Caco-2 (cell line): ENCODE data around the gene METTL3. TPM values are rescaled to one million over a fixed set of nuclear protein-coding genes. Genes with fewer than 3 reads are reported as not detected.

Experiments
- BruUV-seq: library from RNA; stranded (reverse); fragments of 400-500 nt; replicated peaks from 2 replicates; lab custom pipeline; 2021; lab: Mats Ljungman, UMichigan
- CTCF ChIA-PET: fragments of 300-600 bp; sonication (Branson Sonifier 250); formaldehyde crosslinking; loops from one replicate; lab custom pipeline; 2022; ENCODE audit warnings: antibody characterized with exemption; lab: Charles Lee
- POLR2A ChIA-PET: fragments of 300-600 bp; sonication (Branson Sonifier 250); formaldehyde crosslinking; loops from one replicate; lab custom pipeline; 2022; ENCODE audit warnings: antibody characterized with exemption; lab: Charles Lee
- DNase-seq, 2 experiments: peaks; one replicate each; pipeline versions ENCODE4 v3.0.0 to v3.0.0-alpha.2; 2020 to 2022
- H3K27me3 ChIP-seq: replicated peaks from 2 replicates; pipeline ENCODE4 v1.6.0; 2011; ENCODE audit warnings: low read length; ENCODE audit not compliant: control insufficient read depth, insufficient read depth
- H3K36me3 ChIP-seq: 2 replicates; pipeline ENCODE4 v1.5.1; 2011; ENCODE audit warnings: low read length; ENCODE audit not compliant: control insufficient read depth, insufficient read depth
- H3K4me1 ChIP-seq: fragments of 250-450 bp; sonication (Bioruptor Pico); 2 replicates; pipeline ENCODE4 v1.5.1; 2020; ENCODE audit warnings: mild to moderate bottlenecking
- H3K4me3 ChIP-seq: 2 replicates; pipeline ENCODE4 v1.5.1; 2011; ENCODE audit warnings: low read depth, mild to moderate bottlenecking, control low read depth, low read length
- H3K9me3 ChIP-seq: fragments of 250-450 bp; sonication (Bioruptor Pico); 2 replicates; pipeline ENCODE4 v1.5.1; 2020; ENCODE audit warnings: mild to moderate bottlenecking, moderate library complexity
- H3K27ac Mint-ChIP-seq: one replicate; pipeline ENCODE4 v1.8.0; 2022; ENCODE audit warnings: mixed read lengths; ENCODE audit not compliant: unreplicated experiment
- H3K27me3 Mint-ChIP-seq: one replicate; pipeline ENCODE4 v1.8.0; 2022; ENCODE audit warnings: mixed read lengths; ENCODE audit not compliant: insufficient read depth, unreplicated experiment
- H3K36me3 Mint-ChIP-seq: one replicate; pipeline ENCODE4 v1.8.0; 2022; ENCODE audit warnings: mild to moderate bottlenecking, mixed read lengths; ENCODE audit not compliant: insufficient read depth, unreplicated experiment
- H3K4me1 Mint-ChIP-seq: one replicate; pipeline ENCODE4 v1.8.0; 2022; ENCODE audit warnings: low read depth, mixed read lengths; ENCODE audit not compliant: unreplicated experiment
- H3K4me3 Mint-ChIP-seq: one replicate; pipeline ENCODE4 v1.8.0; 2022; ENCODE audit warnings: mild to moderate bottlenecking, moderate library complexity, mixed read lengths; ENCODE audit not compliant: unreplicated experiment
- H3K9me3 Mint-ChIP-seq: one replicate; pipeline ENCODE4 v1.8.0; 2022; ENCODE audit warnings: mixed read lengths; ENCODE audit not compliant: unreplicated experiment
- CTCF ChIP-seq, 2 experiments: fragments of 200-600 bp in 1 of 2; IDR thresholded peaks; 1 replicate in 1 of 2; 2 replicates in 1 of 2; pipeline versions ENCODE4 v1.5.1 to v1.8.0; 2011 to 2022; ENCODE audit warnings: antibody characterized with exemption in 1 of 2, control low read depth in 1 of 2, inconsistent platforms in 1 of 2, low read depth in 1 of 2, low read length in 1 of 2, mild to moderate bottlenecking in 1 of 2, moderate library complexity in 1 of 2; ENCODE audit not compliant: insufficient read depth in 1 of 2, severe bottlenecking in 1 of 2, unreplicated experiment in 1 of 2
- intact Hi-C: fragments of 100-400 bp; cut with micrococcal nuclease; formaldehyde crosslinking; loops from one replicate; pipeline ENCODE4 v1.10.0; 2022; ENCODE audit not compliant: unreplicated experiment
- total RNA-seq: library from RNA; stranded (reverse); gene quantifications from 2 replicates; pipeline ENCODE4 v1.2.3, GENCODE V29; 2022

METTL3 gene
- total RNA-seq, 1 experiment from 2014 or later, result 40.1 TPM

- intact Hi-C loops, result loop anchor here (1.0 to 2.0 kb wide), 3 partner anchors 8 to 31 kb away; partner anchors contain the start of gene METTL3
- TF ChIP-seq CTCF (IDR thresholded peaks at IDR 0.05; ENCODE audit: insufficient read depth in 1 of 2, low read depth in 1 of 2, low read length in 1 of 2, severe bottlenecking in 1 of 2, unreplicated experiment in 1 of 2), result no peak
- no peaks in the 10 kb centered on the region for H3K27me3 Mint-ChIP-seq
- no peaks in the 10 kb centered on the region for H3K36me3 Mint-ChIP-seq
- Histone ChIP-seq H3K27me3 (no peaks in the 10 kb centered on the region), H3K9me3 (no peaks in the 10 kb centered on the region), H3K4me1 (peaks cover 9% of the 10 kb centered on the region), H3K36me3 (no peaks in the 10 kb centered on the region), H3K4me3 (peak overlapping the region; percentile 79)
- no peak for DNase-seq
- POLR2A ChIA-PET, result interaction anchor here (0.6 to 1.6 kb wide), 9 partner anchors 12 to 90 kb away, joined by 3 to 29 read pairs (median 5); partner anchors contain the start of genes CHD8, METTL3, RAB2B and TOX4
- H3K9me3 Mint-ChIP-seq, result no peaks in the 10 kb centered on the region
- H3K4me3 Mint-ChIP-seq, result peak overlapping the region; percentile 74
- CTCF ChIA-PET, result interaction anchor here (0.6 to 1.5 kb wide), 5 partner anchors 16 to 71 kb away, joined by 3 to 12 read pairs (median 5); partner anchors contain the start of genes CHD8 and METTL3
- BruUV-seq, result no TSS peak
- H3K4me1 Mint-ChIP-seq, result peaks cover 13% of the 10 kb centered on the region
- H3K27ac Mint-ChIP-seq, result no peak overlapping the region
Observed at GRCh38 chr14:21526672-21527317, 15.7 kb upstream of the METTL3 start.

GRCh38 chr14:21525962-21526671 is 15.0 kb upstream of the METTL3 start, which contains the start of gene SALL2:
Gene SALL2 (minus strand): TSS chr14:21526346. CDS start chr14:21526127, 219 bp downstream.
- BruUV-seq, result no TSS peak
- TF ChIP-seq CTCF (IDR thresholded peaks at IDR 0.05; ENCODE audit: insufficient read depth in 1 of 2, low read depth in 1 of 2, low read length in 1 of 2, severe bottlenecking in 1 of 2, unreplicated experiment in 1 of 2), result no peak
- CTCF ChIA-PET, result interaction anchor here (0.5 to 1.5 kb wide), 7 partner anchors 12 to 70 kb away, joined by 3 to 12 read pairs (median 4); partner anchors contain the start of genes CHD8 and METTL3
- peak within 1 kb of the TSS; percentile 74 for H3K4me3 Mint-ChIP-seq
- H3K4me1 Mint-ChIP-seq, result peaks cover 13% of the 10 kb centered on the region
- no peaks in the 10 kb centered on the region for H3K36me3 Mint-ChIP-seq
- POLR2A ChIA-PET, result interaction anchor here (0.5 to 1.6 kb wide), 12 partner anchors 12 to 89 kb away, joined by 3 to 29 read pairs (median 5); partner anchors contain the start of genes CHD8, METTL3, RAB2B and TOX4
- intact Hi-C loops, result loop anchor here (1.0 to 2.0 kb wide), 3 partner anchors 8 to 31 kb away; partner anchors contain the start of gene METTL3
- H3K27ac Mint-ChIP-seq, result peak within 1 kb of the TSS; percentile 72
- H3K4me3 ChIP-seq, result peak within 1 kb of the TSS; percentile 79
- H3K27me3 Mint-ChIP-seq, result no peaks in the 10 kb centered on the region
- peak; percentile 79 to 89 for DNase-seq
- no peaks in the 10 kb centered on the region for H3K27me3 ChIP-seq
- H3K36me3 ChIP-seq, result no peaks in the 10 kb centered on the region
- no peaks in the 10 kb centered on the region for H3K9me3 Mint-ChIP-seq
- H3K4me1 ChIP-seq, result peaks cover 9% of the 10 kb centered on the region
- H3K9me3 ChIP-seq, result no peaks in the 10 kb centered on the region

GRCh38 chr14:21525571-21525961 is 14.4 kb upstream of the METTL3 start:
- no peaks in the 10 kb centered on the region for H3K36me3 Mint-ChIP-seq

More at GRCh38 chr14:21525571-21525961, 14.4 kb upstream of the METTL3 start:
- Mint-ChIP-seq H3K9me3 (no peaks in the 10 kb centered on the region), H3K27ac (peak overlapping the region; percentile 72), H3K27me3 (no peaks in the 10 kb centered on the region), H3K4me3 (peak overlapping the region; percentile 74), H3K4me1 (peaks cover 13% of the 10 kb centered on the region)
- peak overlapping the region; percentile 79 for H3K4me3 ChIP-seq
- no peaks in the 10 kb centered on the region for H3K27me3 ChIP-seq
- no TSS peak for BruUV-seq
- H3K4me1 ChIP-seq, result peaks cover 9% of the 10 kb centered on the region
- no peaks in the 10 kb centered on the region for H3K36me3 ChIP-seq
- intact Hi-C loops, result no loop called here
- DNase-seq, result no peak
- ChIA-PET CTCF (interaction anchor here (0.7 to 1.5 kb wide), 4 partner anchors 13 to 27 kb away, joined by 3 to 12 read pairs (median 4); partner anchors contain the start of gene METTL3), POLR2A (interaction anchor here (0.6 to 1.6 kb wide), 5 partner anchors 14 to 88 kb away, joined by 4 to 29 read pairs (median 5); partner anchors contain the start of gene METTL3)
- TF ChIP-seq CTCF (IDR thresholded peaks at IDR 0.05; ENCODE audit: insufficient read depth in 1 of 2, low read depth in 1 of 2, low read length in 1 of 2, severe bottlenecking in 1 of 2, unreplicated experiment in 1 of 2), result no peak
- H3K9me3 ChIP-seq, result no peaks in the 10 kb centered on the region
